Measurements from ENCODE around the gene PDZRN4.
"Not testable (repeated sequence)": the region's sequence is repeated elsewhere in the genome, so short reads cannot be mapped to it uniquely, and the experiment has no call there.

PDZRN4 gene

DNA sequence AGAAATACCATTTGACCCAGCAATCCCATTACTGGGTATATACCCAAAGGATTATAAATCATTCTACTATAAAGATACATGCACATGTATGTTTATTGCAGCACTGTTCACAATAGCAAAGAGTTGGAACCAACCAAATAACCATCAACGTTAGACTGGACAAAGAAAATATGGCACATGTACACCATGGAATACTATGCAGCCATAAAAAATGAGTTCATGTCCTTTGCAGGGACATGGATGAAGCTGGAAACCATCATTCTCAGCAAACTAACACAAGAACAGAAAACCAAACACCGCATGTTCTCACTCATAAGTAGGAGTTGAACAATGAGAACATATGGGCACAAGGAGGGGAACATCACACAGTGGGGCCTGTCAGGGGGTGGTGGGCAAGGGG lies 97.3 kb downstream of the PDZRN4 start:
- DNase-seq (ENCODE audit: low read depth in 2 of 2) = not testable (repeated sequence)

DNA sequence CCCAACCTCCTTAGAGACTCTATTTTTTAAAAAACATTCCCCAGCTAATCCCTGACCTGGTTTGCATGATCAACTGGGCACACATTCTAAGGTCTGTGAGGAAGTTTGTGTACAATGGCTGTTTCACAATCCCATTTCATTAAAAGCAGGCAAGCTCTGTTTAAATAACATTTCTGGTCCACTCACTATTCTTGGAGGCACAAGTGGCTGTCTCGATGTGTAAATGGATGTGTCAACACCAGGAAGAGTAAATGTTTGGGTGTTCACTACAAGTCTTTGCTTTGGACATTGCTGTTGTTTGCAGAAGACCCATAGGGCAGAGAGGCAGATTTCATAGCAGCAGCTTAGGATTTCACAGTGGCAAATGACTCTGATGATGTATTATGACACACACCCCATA lies 98.3 kb downstream of the PDZRN4 start:
- DNase-seq (ENCODE audit: low read depth in 2 of 2) = no peak

DNA sequence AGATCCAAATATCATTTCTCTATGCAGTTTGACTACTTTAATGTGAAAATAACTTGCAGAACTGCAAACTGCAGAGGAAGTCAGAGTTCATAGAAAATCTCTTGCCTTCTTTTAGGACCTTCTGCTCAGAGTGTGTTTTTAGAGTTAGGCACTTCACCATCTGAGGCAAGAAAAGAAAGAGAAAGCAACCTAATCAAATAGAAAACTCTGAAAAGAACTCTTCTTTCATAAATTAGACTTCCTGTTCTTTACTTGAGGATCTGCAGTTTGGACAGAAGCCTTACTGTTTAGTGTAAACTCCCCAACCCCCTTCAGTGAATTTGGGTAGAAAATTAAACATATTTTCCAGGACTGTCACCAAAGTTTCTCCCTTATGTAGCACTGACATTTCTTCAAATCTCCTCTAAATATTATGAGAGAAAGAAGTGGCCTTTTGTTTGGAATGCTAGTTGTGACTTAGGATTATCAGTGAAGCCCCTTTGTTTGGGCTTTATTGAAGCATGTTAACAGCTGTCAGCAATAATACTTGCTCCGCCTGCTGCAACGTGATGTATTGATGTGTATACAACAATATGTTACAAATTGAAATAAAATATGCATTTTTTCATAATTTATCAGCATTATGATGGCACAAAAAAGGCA lies 99.5 kb downstream of the PDZRN4 start:
- DNase-seq (ENCODE audit: low read depth in 2 of 2) = no peak

DNA sequence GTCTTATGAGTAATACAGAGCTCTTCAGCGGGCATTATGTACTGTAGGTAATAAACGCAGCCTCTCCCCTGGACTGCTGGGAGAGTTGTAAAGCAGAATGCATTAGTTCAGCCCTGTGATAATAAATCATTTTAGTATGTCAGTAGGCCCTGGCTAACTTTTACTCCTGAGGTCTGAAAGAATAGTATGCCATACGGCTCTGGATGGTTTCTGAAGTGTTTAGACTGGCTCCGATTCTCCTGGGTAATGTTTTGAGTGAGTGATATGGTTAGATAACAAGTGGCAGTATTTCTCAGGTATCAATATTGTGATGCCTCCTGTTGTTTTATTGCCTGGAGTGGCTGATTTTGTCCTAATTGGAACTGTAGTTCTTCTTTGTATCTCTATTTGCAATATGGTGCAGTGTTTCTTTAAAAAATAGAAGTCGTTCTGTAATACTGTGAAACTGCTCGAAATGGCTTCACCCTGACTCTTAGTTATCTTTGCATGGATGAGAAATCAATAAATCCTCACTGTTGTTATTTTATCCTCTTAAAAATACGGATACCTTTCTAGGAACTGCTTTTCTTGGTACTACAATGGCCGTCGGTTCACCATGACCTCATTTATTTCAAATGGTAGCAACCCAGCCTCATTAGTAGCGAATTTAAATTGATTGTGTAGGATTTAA lies 100.2 kb downstream of the PDZRN4 start:
- DNase-seq (ENCODE audit: low read depth in 2 of 2) = no peak

DNA sequence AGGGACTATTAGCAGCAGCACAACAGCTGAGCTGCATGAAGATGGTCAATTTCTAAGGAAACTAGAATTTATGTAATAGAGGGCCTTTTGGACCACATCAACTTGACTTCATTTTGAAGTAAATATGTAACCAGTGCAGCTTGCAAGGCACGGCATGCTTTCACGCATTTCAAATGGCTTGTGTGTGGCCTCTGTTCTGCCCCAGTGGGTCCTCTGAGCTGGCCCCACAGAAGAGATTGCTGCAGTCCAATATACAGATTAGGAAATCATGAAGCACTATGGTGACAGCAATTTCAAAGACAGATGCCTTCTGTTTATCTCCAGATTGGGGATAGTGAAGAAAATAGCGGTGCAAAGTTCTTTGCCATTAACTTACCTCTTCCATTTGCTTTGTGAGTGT lies 101.4 kb downstream of the PDZRN4 start:
- DNase-seq (ENCODE audit: low read depth in 2 of 2) = no peak

DNA sequence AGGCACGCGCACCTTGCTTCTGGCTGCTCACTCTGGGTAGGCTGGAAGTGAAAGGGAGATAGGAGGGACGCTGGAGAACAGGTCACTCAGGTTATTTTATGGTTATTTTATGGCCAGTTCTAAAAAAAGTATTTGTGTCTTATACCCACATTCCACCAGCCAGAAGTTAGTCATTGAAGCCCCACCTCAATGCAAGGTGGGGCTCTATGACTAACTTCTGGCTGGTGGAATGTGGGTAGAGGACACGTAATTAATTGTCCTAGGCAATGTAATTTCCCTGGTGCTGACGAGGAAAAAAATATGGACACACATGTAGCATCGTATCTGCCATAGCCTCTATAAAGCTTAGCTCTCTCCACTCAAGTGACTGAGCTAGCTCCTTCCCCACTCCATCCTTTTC lies 104.9 kb downstream of the PDZRN4 start:
- no peak for DNase-seq (ENCODE audit: low read depth in 2 of 2)

DNA sequence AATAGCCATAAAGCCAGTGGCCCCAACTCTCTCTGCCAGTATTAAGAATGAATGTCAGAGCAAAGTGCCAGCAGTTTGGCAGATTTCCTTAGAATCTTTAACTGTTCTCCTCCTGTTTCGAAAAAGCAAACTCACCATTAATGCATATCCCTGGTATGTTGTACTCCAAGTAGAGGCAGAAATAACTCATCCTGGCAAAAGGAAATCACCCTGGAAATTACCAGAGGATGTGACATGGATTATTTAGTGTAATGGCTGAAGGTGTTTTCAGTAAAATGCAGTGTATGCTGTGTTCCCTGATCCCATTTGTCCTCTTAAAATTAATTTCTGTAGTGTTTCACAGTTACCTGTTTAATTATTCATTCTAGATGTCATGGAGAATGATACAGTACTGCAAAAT lies 105.3 kb downstream of the PDZRN4 start:
- no peak for DNase-seq (ENCODE audit: low read depth in 2 of 2)

DNA sequence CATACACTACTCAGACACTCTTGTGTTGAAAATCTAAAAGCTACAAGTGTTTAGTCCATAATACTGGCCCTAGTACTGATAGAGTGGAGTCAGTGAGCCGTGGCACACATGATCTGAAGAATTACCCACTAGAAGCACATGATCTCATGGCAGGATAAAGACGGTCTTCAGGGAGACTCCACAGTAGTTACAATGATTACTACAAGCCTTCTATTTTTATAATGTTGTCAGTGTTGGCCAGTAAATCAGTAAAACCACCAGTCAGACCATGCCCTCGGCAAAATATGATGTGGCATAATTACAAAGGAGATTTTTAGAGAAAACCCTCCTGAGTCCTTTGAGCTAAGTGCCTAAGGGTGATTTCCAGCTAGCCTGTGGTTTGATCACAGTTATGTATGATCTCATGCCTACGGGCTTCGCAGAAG lies 114.9 kb downstream of the PDZRN4 start:
- DNase-seq (ENCODE audit: low read depth in 2 of 2) = no peak

DNA sequence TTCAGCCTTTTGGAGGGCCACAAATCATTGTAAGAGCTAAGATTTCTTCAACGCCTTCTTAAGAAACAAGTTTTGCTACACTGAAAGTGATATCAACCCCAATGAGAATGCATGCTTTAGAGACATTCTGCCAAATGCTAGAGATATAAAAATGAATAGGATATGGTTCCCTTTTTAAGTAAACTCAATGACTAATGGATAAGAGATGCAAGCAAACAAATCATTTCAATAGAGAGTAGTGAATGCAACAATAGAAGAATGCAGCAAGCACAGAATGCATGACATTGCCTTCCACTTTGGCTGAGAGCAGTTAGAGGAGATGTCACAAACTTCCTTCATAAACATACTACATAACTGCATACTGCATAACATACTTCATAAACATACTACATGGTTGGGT lies 116.4 kb downstream of the PDZRN4 start:
- DNase-seq (ENCODE audit: low read depth in 2 of 2) = no peak

DNA sequence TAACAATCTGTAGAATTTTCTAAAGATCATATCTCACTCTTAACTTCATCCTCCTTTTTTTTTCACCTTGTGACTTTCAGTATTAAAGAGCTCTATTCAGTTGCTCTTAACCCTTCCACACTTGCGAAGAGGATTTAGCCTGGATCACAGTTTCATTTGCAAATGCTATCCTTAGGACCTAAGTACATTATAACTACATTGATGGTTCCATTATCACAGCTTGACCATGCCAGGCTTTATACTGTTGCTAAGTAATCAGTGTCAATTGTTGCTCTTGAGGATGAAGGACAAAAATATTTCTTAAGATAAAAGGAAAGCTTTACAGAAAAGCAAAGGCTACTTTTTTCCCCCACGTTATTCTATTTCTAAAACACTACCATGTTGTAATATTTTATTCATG lies 122.2 kb downstream of the PDZRN4 start:
- DNase-seq (ENCODE audit: low read depth in 2 of 2) = no peak

DNA sequence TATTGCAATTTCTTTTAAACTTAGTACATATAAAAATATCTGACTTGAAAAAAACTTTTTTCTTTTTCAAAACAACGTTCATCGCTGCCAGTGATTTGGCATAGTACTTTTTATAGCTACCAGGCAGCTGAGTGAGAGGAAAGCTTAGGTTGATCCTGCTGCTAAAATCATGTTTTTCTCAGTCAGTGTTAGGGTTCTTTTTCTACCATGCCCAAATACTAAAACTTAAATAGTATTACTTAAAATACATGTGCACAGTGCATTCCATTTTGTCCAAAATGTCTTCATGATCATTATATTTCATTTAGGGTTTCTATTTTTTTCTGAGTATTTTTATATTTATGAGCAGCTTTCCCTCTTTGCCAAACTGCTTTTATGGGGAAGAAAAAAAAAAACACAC lies 123.8 kb downstream of the PDZRN4 start:
- no peak for DNase-seq (ENCODE audit: low read depth in 2 of 2)

DNA sequence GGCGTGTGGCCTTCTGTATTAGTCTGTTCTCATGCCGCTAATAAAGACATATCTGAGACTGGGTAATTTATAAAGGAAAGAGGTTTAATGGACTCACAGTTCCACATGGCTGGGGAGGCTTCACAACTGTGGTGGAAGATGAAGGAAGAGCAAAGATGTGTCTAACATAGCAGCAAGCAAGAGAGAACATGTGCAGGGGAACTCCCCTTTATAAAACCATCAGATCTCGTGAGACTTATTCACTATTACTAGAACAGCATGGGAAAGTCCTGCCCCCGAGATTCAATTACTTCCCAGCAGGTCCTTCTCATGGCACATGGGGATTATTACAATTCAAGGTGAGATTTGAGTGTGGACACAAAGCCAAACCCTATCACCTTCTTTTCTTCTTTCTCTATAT lies 124.3 kb downstream of the PDZRN4 start:
- DNase-seq (ENCODE audit: low read depth in 2 of 2) = not testable (repeated sequence)

DNA sequence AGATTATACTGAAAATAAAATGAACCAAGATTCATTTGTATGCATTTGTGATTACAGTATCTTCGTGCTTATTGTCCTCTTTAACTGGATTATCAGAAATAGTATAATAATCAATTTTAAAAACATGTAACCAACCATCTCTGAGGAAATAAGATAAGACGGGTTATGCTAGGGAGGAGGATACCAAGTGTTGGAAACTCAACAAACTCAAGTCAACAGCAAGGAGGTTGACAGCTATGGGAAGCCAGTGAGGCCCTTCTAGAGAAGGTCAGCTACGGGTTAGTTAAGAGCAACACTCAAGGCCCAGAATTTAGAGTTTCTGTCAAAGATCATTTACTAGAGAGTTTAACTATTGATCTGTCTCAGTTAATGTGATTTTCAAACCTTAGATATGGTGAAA lies 137.2 kb downstream of the PDZRN4 start:
- DNase-seq (ENCODE audit: low read depth in 2 of 2) = no peak

DNA sequence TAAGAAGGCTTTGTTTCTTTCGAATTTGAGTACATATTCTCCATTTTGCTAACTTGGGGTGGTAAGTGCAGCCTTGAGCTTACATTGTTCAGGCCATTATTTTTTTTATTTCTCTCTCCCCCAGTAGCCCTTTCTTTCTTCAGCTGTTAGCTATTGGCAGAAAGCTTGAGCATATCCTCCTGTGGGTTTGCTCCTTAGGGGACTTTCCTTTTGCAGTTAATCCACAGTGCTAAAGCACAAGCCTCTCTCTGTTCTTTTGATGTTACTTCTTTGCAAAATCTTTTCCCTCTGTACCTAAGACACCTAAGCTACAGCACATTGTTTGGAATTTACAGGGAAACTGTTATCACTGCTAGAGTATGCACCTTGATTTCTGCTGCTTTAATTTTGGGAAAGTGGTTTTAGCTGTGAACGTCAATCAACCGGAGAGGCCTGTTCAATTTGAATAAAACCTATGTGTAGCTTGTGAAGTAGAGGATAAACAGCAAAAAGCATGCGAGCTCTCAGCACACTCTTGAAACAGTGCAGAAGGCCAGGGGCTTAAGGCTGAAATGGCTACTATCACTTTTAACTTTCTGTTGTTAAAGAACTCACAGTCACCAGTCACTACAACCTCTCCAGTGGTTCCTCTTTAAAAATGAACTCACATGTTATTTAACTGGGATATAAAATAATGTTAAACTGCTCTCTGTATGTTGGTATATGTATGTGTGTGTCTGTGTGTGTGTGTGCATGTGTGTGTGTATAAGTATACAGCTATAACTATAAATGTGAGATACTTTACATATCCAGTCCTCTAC lies 139.2 kb downstream of the PDZRN4 start:
- DNase-seq (ENCODE audit: low read depth in 2 of 2) = no peak

DNA sequence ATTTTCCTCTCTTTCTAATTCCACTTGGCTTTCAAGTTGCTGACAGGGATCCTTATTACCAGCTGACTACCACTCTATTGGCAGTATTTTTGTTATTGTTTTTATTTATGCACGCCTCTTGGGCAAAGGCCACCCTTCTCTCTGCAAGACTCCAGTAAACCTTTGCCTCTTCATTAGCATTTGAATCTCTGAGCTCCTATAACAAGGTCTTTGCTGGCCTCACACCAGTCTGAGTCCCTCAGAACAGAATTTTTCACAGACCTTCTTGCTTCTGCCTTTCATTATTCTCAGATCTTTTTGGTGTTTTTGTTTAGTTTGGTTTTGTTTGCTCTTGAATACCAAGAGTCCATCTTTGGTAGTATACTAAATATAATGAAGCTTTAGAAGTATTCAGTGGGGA lies 145.9 kb downstream of the PDZRN4 start:
- DNase-seq (ENCODE audit: low read depth in 2 of 2) = no peak

DNA sequence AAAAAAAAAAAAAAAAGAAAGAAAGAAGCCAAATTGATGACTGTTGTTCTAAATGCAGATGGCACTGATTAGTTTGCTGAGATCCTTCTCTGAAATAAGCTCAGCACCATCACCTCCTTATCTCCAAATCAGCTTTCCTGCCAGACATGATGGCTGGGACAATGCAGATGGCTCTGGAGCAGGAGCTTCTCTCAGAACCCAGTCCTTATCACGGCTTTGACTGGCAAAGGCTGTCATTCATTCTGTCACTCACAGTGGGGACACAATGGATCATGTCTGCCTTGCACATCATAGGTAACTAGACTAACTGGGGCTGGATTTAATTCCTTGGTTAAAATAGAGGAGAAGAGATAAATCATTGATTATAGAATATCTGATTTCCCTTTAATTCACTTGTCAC lies 146.3 kb downstream of the PDZRN4 start:
- no peak for DNase-seq (ENCODE audit: low read depth in 2 of 2)

DNA sequence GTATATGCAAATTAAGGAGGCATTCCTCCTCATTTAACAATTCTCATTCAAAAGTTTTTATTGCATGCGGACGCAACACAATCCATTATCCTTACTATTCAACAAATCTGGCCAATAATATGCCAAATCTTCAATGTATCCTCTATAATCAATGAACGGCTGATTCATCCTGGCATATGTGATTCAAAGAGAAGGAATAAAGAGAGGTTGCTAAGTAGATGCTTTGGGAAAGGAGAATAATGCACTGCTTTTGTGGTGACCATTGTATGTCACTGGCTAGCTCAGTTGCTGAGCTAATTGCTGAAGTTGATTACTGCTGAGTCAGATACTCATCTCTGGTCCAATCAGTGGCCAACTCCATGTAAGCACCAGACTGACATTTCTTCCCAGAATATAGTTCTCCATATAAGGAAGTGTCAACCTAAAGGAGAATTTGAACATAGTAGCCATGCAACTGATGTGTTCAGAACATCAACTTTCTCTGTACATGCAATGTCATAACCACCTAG lies 148.0 kb downstream of the PDZRN4 start:
- DNase-seq (ENCODE audit: low read depth in 2 of 2) = no peak

DNA sequence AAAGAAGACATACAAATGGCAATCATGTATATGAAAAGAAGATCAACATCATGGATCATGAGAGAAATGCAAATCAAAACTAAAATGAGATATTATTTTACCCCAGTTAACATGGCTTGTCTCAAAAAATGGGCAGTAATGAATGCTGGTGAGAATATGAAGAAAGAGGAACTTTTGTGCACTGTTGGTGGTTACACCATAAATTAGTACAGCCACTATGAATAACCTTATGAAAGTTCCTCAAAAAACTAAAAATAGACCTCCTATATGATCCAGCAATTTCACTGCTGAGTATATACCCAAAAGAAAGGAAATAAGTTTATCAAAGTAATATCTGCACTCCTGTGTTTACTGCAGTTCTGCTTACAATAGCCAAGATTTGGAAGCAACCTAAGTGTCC lies 151.7 kb downstream of the PDZRN4 start:
- DNase-seq (ENCODE audit: low read depth in 2 of 2) = no peak

DNA sequence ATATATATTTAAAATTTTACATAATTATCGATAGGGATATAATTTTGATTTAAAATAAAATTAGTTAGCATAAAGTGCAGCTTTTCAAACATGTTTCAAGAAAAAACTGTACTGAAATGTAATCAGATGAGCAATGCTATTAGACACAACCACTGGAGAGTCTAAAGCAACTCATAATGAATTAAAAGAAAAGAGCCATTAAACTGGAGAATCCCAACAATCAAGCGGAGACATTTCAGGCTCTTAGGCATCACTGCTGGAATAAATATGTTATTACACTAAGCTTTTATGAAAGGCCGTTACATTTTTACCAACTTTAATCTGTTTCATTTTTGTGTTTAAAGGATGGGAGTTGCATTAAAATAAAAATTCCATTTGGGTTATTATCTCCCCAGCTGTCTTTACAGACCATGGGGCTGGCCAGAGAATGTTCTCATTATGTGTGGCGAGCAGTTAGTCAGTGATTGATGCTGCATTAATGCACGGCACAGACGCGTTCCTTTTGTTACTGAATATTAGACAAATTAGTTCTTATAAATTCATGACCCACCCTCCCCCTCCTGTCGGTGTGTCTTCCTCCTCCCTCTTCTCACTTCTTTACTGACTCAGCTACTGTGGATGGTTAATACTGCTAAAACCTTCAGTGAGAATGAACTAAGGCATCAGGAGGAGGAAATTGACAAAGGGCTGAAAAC lies 156.8 kb downstream of the PDZRN4 start:
- DNase-seq (ENCODE audit: low read depth in 2 of 2) = no peak

DNA sequence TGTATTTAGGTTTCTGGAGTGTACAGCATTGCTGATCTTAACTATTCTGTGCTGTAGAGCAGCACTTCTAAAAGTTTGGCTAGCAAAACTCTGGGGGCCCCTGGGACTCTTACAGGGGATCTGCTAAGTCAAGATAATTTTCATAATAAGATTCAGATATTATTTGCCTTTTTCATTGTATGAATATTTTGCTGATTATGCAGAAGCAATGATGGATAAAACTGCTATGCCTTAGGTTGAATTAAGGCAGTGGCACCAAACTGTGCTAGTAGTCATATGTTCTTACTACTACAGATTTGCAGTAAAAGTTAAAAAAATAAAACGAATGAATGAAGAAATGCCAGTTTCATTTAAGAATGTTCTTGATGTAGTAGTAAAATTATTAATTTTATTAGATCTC lies 160.1 kb downstream of the PDZRN4 start:
- no peak for DNase-seq (ENCODE audit: low read depth in 2 of 2)

DNA sequence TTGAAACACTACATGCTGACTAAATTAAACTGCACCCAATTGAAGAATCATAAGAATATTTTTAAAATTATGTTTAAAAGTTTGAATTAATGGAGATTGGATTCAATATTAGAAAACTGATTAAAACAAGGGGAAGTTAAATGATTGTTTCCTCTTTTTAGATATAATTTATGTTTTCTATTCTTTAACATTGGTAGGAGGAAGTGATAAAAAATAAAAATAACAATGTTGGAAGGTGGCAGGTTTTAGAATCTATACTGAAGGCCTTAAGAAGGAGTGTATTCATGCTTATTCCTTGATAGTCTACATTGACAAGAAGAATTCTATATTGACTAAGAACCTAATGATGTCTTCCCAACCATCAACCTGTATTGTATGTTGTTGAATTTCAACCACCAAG lies 168.1 kb downstream of the PDZRN4 start:
- DNase-seq (ENCODE audit: low read depth in 2 of 2) = no peak

DNA sequence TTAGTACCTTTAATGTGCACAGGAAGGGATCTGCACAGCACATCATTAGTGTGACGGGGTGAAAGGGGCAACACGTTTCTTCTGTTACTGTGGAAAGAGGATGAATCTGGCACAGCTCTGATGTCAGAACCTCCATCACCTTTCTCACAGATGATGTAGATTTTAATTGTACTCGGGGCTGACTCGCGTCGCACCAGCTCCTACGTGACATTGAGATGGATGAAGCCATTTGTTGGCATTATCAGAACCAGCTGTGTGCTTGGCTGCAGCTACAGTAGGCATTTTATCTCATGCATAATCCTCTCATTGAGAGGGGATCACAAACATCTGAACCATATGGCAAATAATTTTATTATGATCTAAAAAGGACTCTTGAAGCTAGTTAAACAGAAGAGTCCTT lies 173.6 kb downstream of the PDZRN4 start:
- no peak for DNase-seq (ENCODE audit: low read depth in 2 of 2)

Data from activated CD4-positive, alpha-beta T cell treated with anti-CD3 and anti-CD28 coated beads for 24 hours (primary cell).